GM12878 (cell line): ENCODE data around the gene SEPHS1. TPM values are rescaled to one million over a fixed set of nuclear protein-coding genes. Genes with fewer than 3 reads are reported as not detected.

Experiments
- ATAC-seq: fragments of 200-7000 bp; cut with Tn5 transposase; 3 replicates; pipeline ENCODE4 v1.9.1; 2020; ENCODE audit warnings: mild to moderate bottlenecking, moderate library complexity
- BruUV-seq: library from RNA; stranded (reverse); fragments of 400-500 nt; replicated peaks from 2 replicates; lab custom pipeline; 2021; lab: Mats Ljungman, UMichigan
- CTCF ChIA-PET: fragments of 300-600 bp; sonication (Branson Sonifier 250); formaldehyde crosslinking; extraction: SDS; loops from one replicate; lab custom pipeline; 2021; ENCODE audit warnings: inconsistent platforms; lab: Yijun Ruan, JAX
- POLR2A ChIA-PET: fragments of 350-600 bp; formaldehyde crosslinking; extraction: SDS; loops from one replicate; lab custom pipeline; 2021; ENCODE audit warnings: inconsistent platforms; lab: Charles Lee
- RAD21 ChIA-PET: fragments of 300-600 bp; sonication (Branson Sonifier 250); formaldehyde crosslinking; loops from one replicate; lab custom pipeline; 2023; ENCODE audit warnings: antibody characterized with exemption; ENCODE audit not compliant: unreplicated experiment; lab: Charles Lee
- SMC1A ChIA-PET: fragments of 300-600 bp; sonication (Branson Sonifier 250); formaldehyde crosslinking; loops from one replicate; lab custom pipeline; 2023; ENCODE audit not compliant: unreplicated experiment, uncharacterized antibody; lab: Charles Lee
- DNase-seq: peaks from one replicate; pipeline ENCODE4 v3.0.0-alpha.2; 2011; ENCODE audit warnings: low read depth, low spot score
- FAIRE-seq: peaks from 3 replicates; lab custom pipeline; 2011; peaks lifted over from hg19 to GRCh38; lab: Jason Lieb, UNC
- H2AFZ ChIP-seq: 2 replicates; pipeline ENCODE4 v1.6.0; 2011; ENCODE audit warnings: low read depth, low read length, control low read depth; ENCODE audit not compliant: control insufficient read depth
- H3K27ac ChIP-seq: 2 replicates; pipeline ENCODE4 v1.5.1; 2011; ENCODE audit warnings: control low read depth; ENCODE audit not compliant: control insufficient read depth, insufficient read depth
- H3K27me3 ChIP-seq, 2 experiments: replicated peaks in 1 of 2; 2 replicates each; pipeline versions ENCODE4 v1.6.0 to v1.6.1; 2011; ENCODE audit warnings: low read length in 1 of 2; ENCODE audit not compliant: control insufficient read depth in 2 of 2, insufficient read depth in 2 of 2
- H3K36me3 ChIP-seq, 2 experiments: 2 replicates each; pipeline ENCODE4 v1.5.1; 2011; ENCODE audit warnings: low read length in 1 of 2; ENCODE audit not compliant: control insufficient read depth in 2 of 2, insufficient read depth in 2 of 2
- H3K4me1 ChIP-seq: 2 replicates; pipeline ENCODE4 v1.6.1; 2011; ENCODE audit warnings: mild to moderate bottlenecking, low read length, moderate library complexity, mixed read lengths; ENCODE audit not compliant: control insufficient read depth, insufficient read depth
- H3K4me2 ChIP-seq: 2 replicates; pipeline ENCODE4 v1.6.0; 2011; ENCODE audit warnings: control low read depth; ENCODE audit not compliant: control insufficient read depth, insufficient read depth
- H3K4me3 ChIP-seq: fragments of 200-600 bp; sonication (generic); 2 replicates; pipeline ENCODE4 v1.5.1; 2016
- H3K79me2 ChIP-seq: 2 replicates; pipeline ENCODE4 v1.6.0; 2011; ENCODE audit warnings: low read length; ENCODE audit not compliant: control insufficient read depth, insufficient read depth
- H3K9ac ChIP-seq: 2 replicates; pipeline ENCODE4 v1.8.0; 2011; ENCODE audit warnings: low read length, control low read depth, mixed read lengths; ENCODE audit not compliant: control insufficient read depth, insufficient read depth
- H3K9me3 ChIP-seq: replicated peaks from 3 replicates; pipeline ENCODE4 v1.5.1; 2011; ENCODE audit warnings: mild to moderate bottlenecking, low read length; ENCODE audit not compliant: control insufficient read depth, insufficient read depth
- H4K20me1 ChIP-seq: 2 replicates; pipeline ENCODE4 v1.6.0; 2011; ENCODE audit not compliant: control insufficient read depth, insufficient read depth
- CBX3 ChIP-seq: fragments of 200-600 bp; sonication (generic); IDR thresholded peaks from 2 replicates; pipeline ENCODE4 v1.6.1; 2016; ENCODE audit warnings: low read depth, borderline replicate concordance
- KAT2A ChIP-seq: conservative IDR thresholded peaks from 2 replicates; pipeline ENCODE4 v1.6.1; 2011; ENCODE audit warnings: low read depth, low read length; ENCODE audit not compliant: control insufficient read depth
- MYC ChIP-seq: IDR thresholded peaks from 2 replicates; pipeline ENCODE4 v1.6.1; 2011; ENCODE audit warnings: mild to moderate bottlenecking, low read length, moderate library complexity, inconsistent platforms; ENCODE audit not compliant: insufficient read depth, insufficient replicate concordance, insufficient read length, severe bottlenecking
- NFYB ChIP-seq: IDR thresholded peaks from 2 replicates; pipeline ENCODE4 v1.6.1; 2011; ENCODE audit warnings: low read depth, mild to moderate bottlenecking, low read length, improper control_type of control experiment, moderate library complexity; ENCODE audit not compliant: insufficient read depth
- NR2F1 ChIP-seq: fragments of 450-650 bp; conservative IDR thresholded peaks from 2 replicates; pipeline ENCODE4 v1.6.1; 2017; ENCODE audit warnings: mild to moderate bottlenecking
- PAX5 ChIP-seq: IDR thresholded peaks from 2 replicates; pipeline ENCODE4 v1.6.1; 2011; ENCODE audit warnings: low read depth, low read length, borderline replicate concordance
- RBBP5 ChIP-seq: fragments of 200-600 bp; sonication (generic); conservative IDR thresholded peaks from 2 replicates; pipeline ENCODE4 v1.6.1; 2016
- SUPT20H ChIP-seq: IDR thresholded peaks from 2 replicates; pipeline ENCODE4 v1.6.1; 2011; ENCODE audit warnings: low read depth, mild to moderate bottlenecking, low read length, moderate library complexity, borderline replicate concordance; ENCODE audit not compliant: control insufficient read depth
- TARDBP ChIP-seq: IDR thresholded peaks from 2 replicates; pipeline ENCODE4 v1.6.1; 2016; ENCODE audit warnings: borderline replicate concordance
- ZBTB4 ChIP-seq: fragments of 450-650 bp; formaldehyde crosslinking; IDR thresholded peaks from 2 replicates; pipeline ENCODE4 v1.4.0; 2022; ENCODE audit warnings: mild to moderate bottlenecking, moderate library complexity
- ZBTB40 ChIP-seq: fragments of 450-650 bp; IDR thresholded peaks from 2 replicates; pipeline ENCODE4 v1.6.1; 2016; ENCODE audit warnings: mild to moderate bottlenecking, moderate library complexity, borderline replicate concordance
- ZNF24 ChIP-seq: fragments of 450-650 bp; IDR thresholded peaks from 2 replicates; pipeline ENCODE4 v1.6.1; 2017; ENCODE audit warnings: antibody characterized with exemption, mild to moderate bottlenecking
- ZNF622 ChIP-seq: fragments of 450-650 bp; IDR thresholded peaks from 2 replicates; pipeline ENCODE4 v1.6.1; 2017; ENCODE audit warnings: mild to moderate bottlenecking, inconsistent platforms
- WGBS: methylation state at CpG from one replicate; pipeline ENCODE4 v1.1.6; 2016; ENCODE audit warnings: low lambda C conversion rate; ENCODE audit not compliant: insufficient replicate concordance, insufficient coverage; ENCODE audit errors: missing lambda C conversion rate; 5-methylcytosine and 5-hydroxymethylcytosine counted together
- in situ Hi-C: fragments of 300-500 bp; cut with MboI; formaldehyde crosslinking; loops from 9 replicates; pipeline ENCODE4 v1.14.3; 2018; ENCODE audit warnings: mixed read lengths
- intact Hi-C: fragments of 100-400 bp; cut with micrococcal nuclease; formaldehyde crosslinking; loops from one replicate; pipeline ENCODE4 v1.14.2; 2022; ENCODE audit not compliant: unreplicated experiment
- polyA plus RNA-seq, 11 experiments: library from polyadenylated mRNA; depleted of rRNA in 4 of 11; unstranded in 6 of 11; stranded (reverse) in 5 of 11; fragments of >200 nt; fragmentation: Nextera tagmentation in 4 of 11; fragmentation: Illumina TruSeq in 1 of 11; extraction: Ambion mirVana in 4 of 11; extraction: Trizol in 1 of 11; gene quantifications; 1 replicate in 1 of 11; 2 replicates in 10 of 11; pipeline versions ENCODE4 v1.2.1 to v1.2.3, GENCODE V29; 2011 to 2016; ENCODE audit warnings: inconsistent platforms in 2 of 11, missing spikeins in 2 of 11, low read depth in 1 of 11
- total RNA-seq, 4 experiments: library from RNA; depleted of rRNA in 3 of 4; stranded (reverse); fragments of >200 nt in 3 of 4; fragmentation: Illumina TruSeq in 1 of 4; extraction: Trizol in 1 of 4; gene quantifications; 2 replicates each; pipeline versions ENCODE4 v1.2.1 to v1.2.3, GENCODE V29; 2013 to 2021
- TF ChIP-seq, protein P1 (sequence below): fragments of 450-650 bp; formaldehyde crosslinking; IDR thresholded peaks from 2 replicates; pipeline ENCODE4 v1.5.0; 2022; ENCODE audit warnings: mild to moderate bottlenecking, missing genetic modification characterization

The SEPHS1 gene
- total and polyA plus RNA-seq, 10 of the 15 experiments (the other 5 are each of a cell fraction or from before 2014, with no cell fraction given), result 14.7 to 85.4 (median 48.5) TPM

GRCh38 chr10:13375791-13376190 is 27.7 kb upstream of the SEPHS1 start:
- RAD21 ChIA-PET, result interaction anchor here (0.7 kb wide), 1 partner anchor 1085 kb away, joined by 3 read pairs; no protein-coding TSS in a partner anchor
- Histone ChIP-seq H3K4me2 (no peak overlapping the region), H3K4me1 (no peaks in the 10 kb centered on the region), H3K4me3 (no peak overlapping the region), H3K27me3 (no peaks in the 10 kb centered on the region; a peak in 1 of 4 replicates), H4K20me1 (no peaks in the 10 kb centered on the region), H3K36me3 (no peaks in the 10 kb centered on the region), H3K79me2 (no peaks in the 10 kb centered on the region), H3K9me3 (no peaks in the 10 kb centered on the region), H3K9ac (no peak overlapping the region), H3K27ac (no peak overlapping the region), H2AFZ (no peak overlapping the region)
- WGBS, result 53% methylated on average over 2 of the region's 2 CpGs
- CTCF ChIA-PET, result interaction anchor here (1.0 to 3.2 kb wide), 5 partner anchors 66 to 402 kb away, joined by 3 to 11 read pairs (median 3); no protein-coding TSS in a partner anchor
- POLR2A ChIA-PET, result no interaction called here
- no peak for ATAC-seq
- in situ Hi-C loops (loop anchor here (10.0 kb wide), 1 partner anchor 399 kb away; no protein-coding TSS in a partner anchor), intact Hi-C loops (no loop called here)
- no peak for DNase-seq
- no TSS peak for BruUV-seq
- SMC1A ChIA-PET, result interaction anchor here (0.7 to 2.0 kb wide), 2 partner anchors 161 to 214 kb away, joined by 4 read pairs; no protein-coding TSS in a partner anchor
- FAIRE-seq, result no peak
- TF ChIP-seq MYC, result no peak
- no peak for TF ChIP-seq ZNF622
- TF ChIP-seq NR2F1, result no peak
- no peak for TF ChIP-seq TARDBP
- TF ChIP-seq, protein P1, sequence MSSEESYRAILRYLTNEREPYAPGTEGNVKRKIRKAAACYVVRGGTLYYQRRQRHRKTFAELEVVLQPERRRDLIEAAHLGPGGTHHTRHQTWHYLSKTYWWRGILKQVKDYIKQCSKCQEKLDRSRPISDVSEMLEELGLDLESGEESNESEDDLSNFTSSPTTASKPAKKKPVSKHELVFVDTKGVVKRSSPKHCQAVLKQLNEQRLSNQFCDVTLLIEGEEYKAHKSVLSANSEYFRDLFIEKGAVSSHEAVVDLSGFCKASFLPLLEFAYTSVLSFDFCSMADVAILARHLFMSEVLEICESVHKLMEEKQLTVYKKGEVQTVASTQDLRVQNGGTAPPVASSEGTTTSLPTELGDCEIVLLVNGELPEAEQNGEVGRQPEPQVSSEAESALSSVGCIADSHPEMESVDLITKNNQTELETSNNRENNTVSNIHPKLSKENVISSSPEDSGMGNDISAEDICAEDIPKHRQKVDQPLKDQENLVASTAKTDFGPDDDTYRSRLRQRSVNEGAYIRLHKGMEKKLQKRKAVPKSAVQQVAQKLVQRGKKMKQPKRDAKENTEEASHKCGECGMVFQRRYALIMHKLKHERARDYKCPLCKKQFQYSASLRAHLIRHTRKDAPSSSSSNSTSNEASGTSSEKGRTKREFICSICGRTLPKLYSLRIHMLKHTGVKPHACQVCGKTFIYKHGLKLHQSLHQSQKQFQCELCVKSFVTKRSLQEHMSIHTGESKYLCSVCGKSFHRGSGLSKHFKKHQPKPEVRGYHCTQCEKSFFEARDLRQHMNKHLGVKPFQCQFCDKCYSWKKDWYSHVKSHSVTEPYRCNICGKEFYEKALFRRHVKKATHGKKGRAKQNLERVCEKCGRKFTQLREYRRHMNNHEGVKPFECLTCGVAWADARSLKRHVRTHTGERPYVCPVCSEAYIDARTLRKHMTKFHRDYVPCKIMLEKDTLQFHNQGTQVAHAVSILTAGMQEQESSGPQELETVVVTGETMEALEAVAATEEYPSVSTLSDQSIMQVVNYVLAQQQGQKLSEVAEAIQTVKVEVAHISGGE (CRISPR knock-in tag), result no peak
- TF ChIP-seq CBX3, result no peak
- TF ChIP-seq ZBTB4, result no peak
- no peak for TF ChIP-seq ZNF24
- no peak for TF ChIP-seq RBBP5
- no peak for TF ChIP-seq ZBTB40
- no peak for TF ChIP-seq SUPT20H
- TF ChIP-seq PAX5, result no peak
- TF ChIP-seq NFYB, result no peak
- no peak for TF ChIP-seq KAT2A
